GM19452 (cell line): ENCODE measurements around the gene FKBP7.
"Not testable (repeated sequence)": the region's sequence is repeated elsewhere in the genome, so short reads cannot be mapped to it uniquely, and the experiment has no call there.

Source experiments
- ATAC-seq: cut with Tn5 transposase; IDR thresholded peaks from one replicate; pipeline ENCODE4 v1.9.1; 2021; ENCODE audit not compliant: unreplicated experiment

FKBP7 gene

GRCh38 chr2:178491612-178492011 lies 13.2 kb upstream of the FKBP7 start:
- ATAC-seq, result no peak

DNA sequence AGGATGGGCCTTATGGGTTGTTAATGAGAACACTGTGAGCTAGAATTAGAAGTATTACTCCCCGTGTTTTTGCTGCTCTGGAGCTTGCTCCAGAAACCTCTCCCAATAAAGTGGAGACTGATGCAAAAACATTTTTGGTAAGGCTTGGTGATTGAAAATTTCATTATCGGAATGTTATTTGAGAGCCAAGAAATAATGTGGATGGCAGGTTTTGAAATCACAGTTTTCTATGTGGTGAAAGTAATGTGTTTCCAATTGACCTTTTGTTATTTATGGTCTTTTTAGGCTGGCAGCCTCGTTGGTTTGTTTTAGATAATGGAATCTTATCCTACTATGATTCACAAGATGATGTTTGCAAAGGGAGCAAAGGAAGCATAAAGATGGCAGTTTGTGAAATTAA lies 7.0 kb upstream of the FKBP7 start:
- no peak for ATAC-seq

DNA sequence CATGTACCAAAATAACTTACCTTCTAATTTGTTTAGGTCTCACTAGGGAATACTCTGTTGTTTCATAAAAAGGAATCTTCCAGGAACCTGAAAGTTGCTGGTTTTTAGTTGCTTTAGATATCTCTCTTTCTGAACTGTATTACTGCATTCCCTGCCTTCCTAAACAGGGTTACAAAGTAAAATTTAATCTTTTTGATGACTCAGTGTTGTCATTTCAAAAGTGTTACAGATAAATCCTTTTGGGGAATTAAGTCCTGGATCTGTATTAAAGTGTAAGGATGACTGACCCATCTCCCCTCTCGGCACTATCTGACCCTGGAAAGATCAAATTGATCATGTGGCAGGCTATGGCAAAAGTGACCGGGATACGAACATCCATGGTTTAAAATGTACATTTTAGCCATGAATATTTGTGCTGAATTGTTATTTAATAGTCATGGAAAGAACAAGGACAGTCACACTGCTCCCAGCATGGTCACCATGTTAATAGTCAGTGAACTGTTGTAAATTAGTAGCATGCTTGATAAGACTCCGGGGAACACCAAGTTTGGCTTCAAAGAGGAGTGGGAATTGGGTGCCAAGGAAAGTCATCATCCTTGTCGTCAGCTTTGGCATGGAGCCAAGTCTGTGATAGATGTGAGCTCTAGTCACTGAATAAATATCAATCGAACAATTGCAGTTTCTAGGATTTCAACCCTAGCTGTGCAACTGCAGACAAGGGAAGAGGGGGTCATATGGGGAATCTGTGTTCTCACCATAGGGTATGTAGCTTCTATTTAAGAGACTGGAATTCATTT lies 6.0 kb upstream of the FKBP7 start:
- ATAC-seq, result no peak

DNA sequence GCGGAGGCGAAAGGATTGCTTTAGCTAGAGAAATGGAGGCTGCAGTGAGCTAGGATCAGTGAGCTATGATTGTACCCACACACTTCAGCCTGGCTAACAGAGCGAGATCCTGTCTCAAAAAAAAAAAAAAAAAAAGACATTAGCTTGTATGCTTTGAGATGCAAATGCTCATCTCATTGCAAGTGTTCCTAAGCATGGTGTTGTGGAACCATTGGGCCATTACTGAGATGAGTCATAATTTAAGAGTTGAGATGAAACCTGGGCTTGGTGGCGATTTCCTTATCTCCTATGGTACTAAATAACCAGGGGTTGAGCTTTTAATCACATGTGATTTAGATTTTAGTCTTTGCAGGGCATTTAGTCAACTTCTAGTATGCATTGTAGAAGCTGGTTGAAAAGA lies 4.0 kb upstream of the FKBP7 start:
- ATAC-seq, result peak; percentile 34

- ATAC-seq, result peak; percentile 59
Measured at GRCh38 chr2:178480227-178481181, 2.1 kb upstream of the FKBP7 start, which contains the start of gene PLEKHA3. Gene PLEKHA3 (plus strand): TSS chr2:178480457. CDS start chr2:178480870, 413 bp downstream.

DNA sequence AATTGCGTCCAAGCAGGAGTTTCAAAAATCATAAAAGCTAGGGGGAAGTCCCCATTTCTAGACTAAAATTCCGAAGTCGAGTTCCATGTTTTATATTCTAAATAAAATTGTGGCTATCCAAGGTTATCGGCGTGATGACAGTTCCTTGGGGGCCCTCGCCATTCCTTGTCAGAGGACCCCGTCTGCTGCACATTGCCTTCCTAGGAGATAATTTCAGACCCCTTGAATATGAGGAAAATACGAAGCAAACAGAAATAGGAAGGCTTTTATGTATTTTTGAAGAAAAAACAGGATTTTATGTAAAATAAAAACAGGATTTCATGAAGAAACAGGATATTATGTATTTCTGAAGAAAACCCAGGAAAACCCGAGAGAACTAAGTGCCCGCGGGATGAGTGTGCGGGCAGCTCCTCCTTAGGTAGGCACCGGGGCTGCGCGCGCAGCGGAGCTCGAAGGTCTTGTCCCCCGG lies 1.4 kb upstream of the FKBP7 start:
- ATAC-seq, result no peak

DNA sequence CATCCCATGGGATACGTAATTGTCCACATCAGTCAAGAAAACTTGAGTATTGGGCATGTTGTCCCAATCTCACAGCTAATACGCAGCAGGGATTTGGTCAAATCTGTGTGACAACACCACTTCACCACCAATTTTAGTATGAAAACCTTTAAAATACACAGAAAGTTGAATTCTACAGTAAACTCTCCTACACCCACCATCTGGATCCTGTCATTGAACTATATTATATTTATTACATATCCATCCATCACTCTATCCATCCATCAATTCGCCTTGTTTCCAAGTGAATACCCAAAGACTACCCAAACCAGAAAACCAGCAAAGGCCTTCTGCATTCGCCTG lies 846 bp upstream of the FKBP7 start:
- no peak for ATAC-seq

GRCh38 chr2:178478130-178478438 lies 316 bp downstream of the FKBP7 start:
- no peak for ATAC-seq

GRCh38 chr2:178477443-178478129 lies 814 bp downstream of the FKBP7 start:
- no peak for ATAC-seq

DNA sequence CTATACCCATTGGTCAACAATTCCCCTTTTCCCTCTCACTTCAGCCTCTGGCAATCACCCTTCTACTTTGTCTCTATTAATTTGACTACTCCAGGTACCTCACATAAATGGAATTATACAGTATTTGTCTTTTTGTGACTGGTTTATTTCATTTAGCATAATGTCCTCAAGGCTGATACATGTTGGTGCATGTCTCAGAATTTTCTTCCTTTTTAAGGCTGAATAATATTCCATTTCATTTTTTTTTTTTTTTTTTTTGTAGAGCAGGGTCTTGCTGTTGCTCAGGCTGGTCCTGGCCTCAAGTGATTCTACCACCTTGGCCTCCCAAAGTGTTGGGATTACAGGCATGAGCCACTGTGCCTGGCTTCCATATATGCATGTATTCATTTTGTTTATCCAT lies 1.9 kb downstream of the FKBP7 start:
- no peak for ATAC-seq

- no peak for ATAC-seq
Measured at GRCh38 chr2:178474560-178474959, 3.8 kb downstream of the FKBP7 start.

DNA sequence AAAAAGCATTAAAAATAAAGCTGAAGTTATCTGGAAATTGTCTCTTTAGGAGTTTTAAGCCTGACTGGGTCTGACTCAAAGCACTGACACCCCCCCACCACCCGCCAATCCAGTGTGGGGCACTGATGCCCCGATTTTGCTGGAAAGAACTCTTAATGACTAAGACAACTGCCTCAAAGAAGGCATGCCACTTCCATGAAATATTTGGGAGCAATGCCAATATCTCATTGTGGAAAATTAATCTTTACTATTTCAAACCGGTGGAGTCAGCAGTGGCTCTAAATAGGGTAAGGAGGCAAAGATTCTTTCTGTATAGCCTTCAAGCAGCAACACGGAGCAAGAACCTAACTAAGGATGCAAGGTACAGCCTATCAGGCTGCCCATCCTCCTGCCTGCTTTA lies 4.5 kb downstream of the FKBP7 start:
- ATAC-seq, result no peak

DNA sequence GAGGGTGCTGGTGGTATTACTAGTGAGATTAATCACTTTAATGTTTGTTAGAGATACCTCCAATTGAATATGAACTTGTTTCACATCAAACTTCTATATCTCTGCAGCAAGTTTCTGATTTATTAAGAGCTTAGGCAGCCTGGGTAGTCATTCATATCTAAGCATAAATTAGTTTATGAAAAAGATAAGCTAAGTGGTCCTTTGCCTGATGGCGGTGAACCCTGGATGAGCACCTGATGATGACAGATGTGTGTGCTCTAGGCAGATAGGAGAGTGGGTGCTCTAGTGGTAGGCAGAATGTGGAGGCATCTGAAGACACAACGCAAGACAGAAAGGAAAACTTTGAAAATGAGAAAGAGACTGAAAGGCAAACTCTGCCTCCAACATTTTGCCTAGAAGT lies 5.0 kb downstream of the FKBP7 start:
- ATAC-seq, result no peak

GRCh38 chr2:178471313-178471712 lies 7.1 kb downstream of the FKBP7 start:
- not testable (repeated sequence) for ATAC-seq

DNA sequence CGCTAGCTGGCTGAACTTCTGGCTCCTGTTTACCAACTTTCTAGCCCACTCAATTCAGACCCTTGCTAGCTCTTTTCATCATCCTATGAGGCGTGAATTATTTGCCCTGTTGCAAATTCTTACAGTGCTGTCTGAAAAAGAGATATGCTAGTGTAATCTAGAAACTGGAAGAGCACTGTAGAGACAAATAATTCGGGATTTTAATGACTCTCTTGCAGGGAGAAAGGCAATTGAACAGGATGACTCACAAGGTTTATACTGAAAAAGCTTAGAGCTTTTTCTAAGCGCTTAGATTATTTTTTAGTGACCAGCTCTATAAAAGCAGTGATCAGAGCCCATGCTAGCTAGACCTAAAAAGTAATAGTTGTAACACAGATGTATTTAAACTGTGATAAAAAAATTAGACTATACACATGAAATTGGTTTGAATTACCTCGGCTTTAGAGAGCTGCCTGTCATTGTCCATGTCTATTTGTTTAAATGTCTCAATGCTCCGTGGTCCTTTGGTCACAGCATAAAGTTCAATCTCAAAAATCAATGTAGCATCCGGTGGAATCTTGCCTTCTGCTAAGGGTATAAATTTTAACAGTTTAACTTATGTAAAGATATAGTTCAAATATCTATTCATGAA lies 9.1 kb downstream of the FKBP7 start:
- ATAC-seq, result no peak

DNA sequence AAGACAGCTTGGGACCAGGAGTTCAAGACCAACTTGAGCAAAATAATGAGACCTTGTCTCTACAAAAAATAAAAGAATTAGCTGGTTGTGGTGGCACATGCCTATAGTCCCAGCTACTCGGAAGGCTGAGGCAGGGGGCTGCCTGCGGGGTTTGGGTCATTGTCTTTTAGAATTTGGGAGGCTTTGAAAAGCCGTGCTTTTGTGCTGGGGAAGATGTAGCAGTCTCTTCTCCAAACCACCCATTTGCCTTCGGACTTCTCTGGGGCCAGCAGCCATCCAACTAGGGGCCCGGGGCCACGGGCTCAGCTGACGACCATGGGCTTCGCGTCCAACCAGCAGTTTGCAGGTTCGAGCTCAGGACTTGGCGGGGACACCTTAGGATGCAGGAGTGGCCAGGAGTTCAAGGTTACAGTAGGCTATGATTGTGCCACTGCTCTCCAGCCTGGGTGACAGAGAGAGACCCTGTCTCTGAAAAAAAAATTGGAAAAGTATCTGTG lies 21.0 kb downstream of the FKBP7 start:
- ATAC-seq, result no peak

DNA sequence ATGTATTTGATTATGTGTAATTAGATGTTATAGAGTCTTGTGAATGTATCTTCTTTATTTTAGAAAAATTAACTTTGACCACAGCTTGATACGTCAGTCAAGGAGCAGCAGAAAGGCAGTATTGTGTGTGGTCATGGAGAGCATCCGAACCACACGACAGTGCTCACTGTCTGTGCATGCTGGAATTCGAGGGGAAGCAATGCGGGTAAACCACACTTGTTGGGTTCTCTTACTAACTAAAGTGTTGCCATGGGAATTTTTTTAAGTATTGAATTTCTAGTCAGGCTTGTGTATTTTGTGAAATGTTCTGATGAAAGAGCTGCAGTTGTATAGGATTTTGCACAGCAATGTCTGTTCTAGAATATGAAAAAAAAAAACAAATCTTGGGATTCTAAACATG lies 22.5 kb downstream of the FKBP7 start:
- ATAC-seq, result no peak

DNA sequence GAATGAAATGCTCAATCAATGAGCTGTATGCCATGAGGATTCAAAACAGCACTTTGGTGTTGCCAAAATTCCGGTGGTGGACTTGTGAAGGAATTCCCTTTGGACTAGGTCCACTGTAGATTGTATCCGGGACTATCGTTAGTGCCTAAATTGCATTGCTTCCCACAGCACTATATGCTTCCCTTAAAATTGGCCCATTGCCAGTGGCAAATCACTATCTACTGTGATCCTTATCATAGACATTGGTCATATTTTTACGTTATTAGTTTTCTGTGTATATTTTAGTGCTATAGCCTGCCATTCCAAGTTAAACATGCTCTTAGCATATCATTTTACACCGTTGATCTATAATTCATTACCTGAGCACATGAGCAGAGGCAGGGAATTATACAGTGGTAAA lies 25.5 kb downstream of the FKBP7 start:
- no peak for ATAC-seq

DNA sequence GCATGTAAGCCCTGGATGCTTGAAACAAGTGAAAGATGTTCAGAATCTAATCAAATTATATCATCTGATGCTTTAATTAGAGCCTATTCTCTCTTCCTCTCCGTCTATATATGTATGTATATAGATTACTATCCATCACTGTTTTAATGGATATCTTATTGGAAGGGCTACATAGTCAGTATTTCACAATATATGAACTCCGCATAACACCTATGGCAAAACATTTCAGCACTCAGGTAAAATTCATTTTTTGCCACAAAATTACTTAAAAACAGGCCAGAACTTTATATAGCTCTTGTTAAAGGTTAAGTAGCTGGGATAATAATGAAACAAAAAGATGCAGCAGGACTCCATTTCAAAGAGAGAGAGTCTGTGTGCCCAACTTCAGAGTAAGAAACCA lies 26.1 kb downstream of the FKBP7 start:
- no peak for ATAC-seq

- ATAC-seq, result peak; percentile 83
Measured at GRCh38 chr2:178450774-178451525, 27.4 kb downstream of the FKBP7 start, which contains the start of the genes PJVK and PRKRA. Gene PJVK (plus strand): TSS chr2:178451378. CDS start chr2:178453410, 2,032 bp downstream. Gene PRKRA (minus strand): TSS chr2:178451175. CDS start chr2:178451030, 145 bp downstream.
